Thymus (tissue), 11 donors: ENCODE measurements around the gene DYNC1H1. TPM values are rescaled to one million over a fixed set of nuclear protein-coding genes. Genes with fewer than 3 reads are reported as not detected.

Experiments used
- DNase-seq, 9 donors: peaks; one replicate each; pipeline ENCODE4 v3.0.0-alpha.2; 2013; ENCODE audit warnings: low spot score in 9 of 9, low read depth in 6 of 9, missing footprints in 1 of 9
- H3K27ac ChIP-seq, 2 donors: one replicate each; pipeline ENCODE4 v1.5.1; 2013; ENCODE audit warnings: control low read depth in 1 of 2, low read depth in 1 of 2, low read length in 1 of 2, mild to moderate bottlenecking in 1 of 2, moderate library complexity in 1 of 2
- H3K27me3 ChIP-seq, 2 donors: one replicate each; pipeline ENCODE4 v1.5.1; 2013; ENCODE audit warnings: low read length in 1 of 2; ENCODE audit not compliant: control insufficient read depth in 2 of 2, insufficient read depth in 1 of 2
- H3K36me3 ChIP-seq, 2 donors: one replicate each; pipeline ENCODE4 v1.5.1; 2013; ENCODE audit warnings: low read length in 1 of 2, mild to moderate bottlenecking in 1 of 2, moderate library complexity in 1 of 2; ENCODE audit not compliant: control insufficient read depth in 2 of 2, insufficient read depth in 2 of 2
- H3K4me1 ChIP-seq, 2 donors: one replicate each; pipeline ENCODE4 v1.5.1; 2013; ENCODE audit warnings: low read length in 2 of 2; ENCODE audit not compliant: control insufficient read depth in 2 of 2, insufficient read depth in 2 of 2
- H3K4me3 ChIP-seq, 2 donors: one replicate each; pipeline ENCODE4 v1.5.1; 2013; ENCODE audit warnings: low read length in 2 of 2, control low read depth in 1 of 2, mild to moderate bottlenecking in 1 of 2
- H3K9me3 ChIP-seq, 2 donors: one replicate each; pipeline ENCODE4 v1.5.1; 2013; ENCODE audit warnings: low read length in 1 of 2, mild to moderate bottlenecking in 1 of 2; ENCODE audit not compliant: control insufficient read depth in 2 of 2, insufficient read depth in 1 of 2
- WGBS: extraction: QIAGEN DNeasy Blood & Tissue Kit; methylation state at CpG from one replicate; pipeline ENCODE4 v1.1.7; 2013; 5-methylcytosine and 5-hydroxymethylcytosine counted together
- polyA plus RNA-seq: library from polyadenylated mRNA; stranded (reverse); fragments of 200-250 nt; gene quantifications from one replicate; pipeline ENCODE4 v1.2.3, GENCODE V29; 2013
- total RNA-seq: library from RNA; stranded (reverse); fragments of 120-200 nt; gene quantifications from one replicate; pipeline ENCODE4 v1.2.4, GENCODE V29; 2013
- donor health status: healthy.

Gene DYNC1H1
- total and polyA plus RNA-seq, 2 donors = 111 to 114 TPM

DNA sequence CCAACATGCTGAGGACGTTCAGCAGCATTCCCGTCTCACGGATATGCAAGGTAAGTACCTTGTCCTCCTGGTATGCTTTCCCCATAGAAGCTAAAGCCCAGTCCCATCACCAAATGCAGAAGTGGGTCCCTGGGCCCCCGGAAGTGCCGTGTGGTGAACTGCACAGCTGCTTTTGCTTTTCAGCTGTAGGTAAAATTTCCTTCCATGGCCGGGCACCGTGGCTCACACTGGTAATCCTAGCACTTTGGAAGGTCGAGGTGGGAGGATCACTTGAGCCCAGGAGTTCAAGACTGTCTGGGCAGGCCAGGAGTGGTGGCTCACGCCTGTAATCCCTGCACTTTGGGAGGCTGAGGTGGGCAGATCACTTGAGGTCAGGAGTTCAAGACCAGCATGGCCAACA lies 78.3 kb downstream of the DYNC1H1 start:
- no peak for DNase-seq
- Histone ChIP-seq H3K27ac (no peak overlapping the region), H3K4me1 (no peaks in the 10 kb centered on the region), H3K36me3 (peaks cover 85 to 86% of the 10 kb centered on the region in 2 donors), H3K4me3 (no peak overlapping the region), H3K9me3 (no peaks in the 10 kb centered on the region), H3K27me3 (no peaks in the 10 kb centered on the region)
- WGBS = 98% methylated on average over 9 of the region's 9 CpGs

DNA sequence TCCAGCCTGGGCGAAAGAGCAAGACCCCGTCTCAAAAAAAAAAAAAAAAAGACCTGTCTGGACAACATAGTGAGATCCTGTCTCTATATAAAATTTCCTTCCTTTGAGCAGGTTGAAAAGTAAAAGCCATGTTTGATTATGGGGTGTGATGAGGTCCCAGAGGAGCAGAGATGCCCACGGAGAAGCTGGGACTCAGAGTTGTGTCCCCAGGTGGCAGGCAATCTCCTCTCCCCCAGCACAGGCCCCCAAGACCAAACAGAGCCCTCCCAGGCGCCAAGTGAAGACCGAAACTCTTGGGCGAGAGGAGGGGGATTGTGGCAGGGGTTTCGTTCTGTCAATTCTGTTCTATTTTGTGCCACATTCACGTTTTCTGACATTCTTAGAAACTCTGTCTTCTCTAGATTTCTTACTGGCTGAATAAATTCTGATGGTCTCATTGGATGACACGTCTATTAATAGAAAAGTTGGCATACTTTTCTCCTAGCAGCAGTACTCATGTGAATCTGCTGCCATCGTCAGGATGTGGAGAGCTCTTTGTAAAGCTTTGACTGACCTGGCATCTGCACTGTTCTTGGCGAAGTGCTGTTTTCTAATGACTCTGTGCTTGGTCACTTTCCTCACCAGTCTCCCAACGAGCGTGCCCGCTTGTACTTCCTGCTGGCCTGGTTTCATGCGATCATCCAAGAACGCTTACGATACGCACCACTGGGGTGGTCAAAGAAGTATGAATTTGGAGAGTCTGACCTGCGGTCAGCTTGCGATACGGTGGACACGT lies 79.1 kb downstream of the DYNC1H1 start:
- H3K9me3 ChIP-seq = no peaks in the 10 kb centered on the region
- no peak overlapping the region for H3K27ac ChIP-seq
- DNase-seq = no peak
- 95% methylated on average over 22 of the region's 22 CpGs for WGBS
- no peaks in the 10 kb centered on the region for H3K27me3 ChIP-seq
- no peak overlapping the region for H3K4me3 ChIP-seq
- H3K36me3 ChIP-seq = peaks cover 85 to 86% of the 10 kb centered on the region in 2 donors
- no peaks in the 10 kb centered on the region for H3K4me1 ChIP-seq

DNA sequence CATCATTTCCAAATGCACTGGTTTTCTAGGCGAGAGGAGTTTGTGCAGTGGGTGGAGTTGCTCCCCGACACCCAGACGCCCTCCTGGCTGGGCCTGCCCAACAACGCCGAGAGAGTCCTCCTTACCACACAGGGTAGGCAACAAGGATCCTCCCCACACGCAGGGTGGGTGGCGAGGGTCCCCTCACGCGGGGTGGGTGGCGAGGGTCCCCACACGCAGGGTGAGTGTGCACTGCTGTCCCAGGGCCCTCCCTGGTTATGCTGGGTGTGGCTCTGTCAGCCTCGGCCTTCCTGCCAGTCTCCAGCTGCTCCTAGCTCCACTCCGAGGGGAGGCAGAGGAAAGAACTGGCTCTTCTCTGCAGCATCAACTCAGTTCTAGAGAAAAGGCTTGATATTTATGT lies 80.2 kb downstream of the DYNC1H1 start:
- WGBS = 97% methylated on average over 13 of the region's 13 CpGs
- Histone ChIP-seq H3K4me1 (no peaks in the 10 kb centered on the region), H3K27me3 (no peaks in the 10 kb centered on the region), H3K4me3 (no peak overlapping the region), H3K36me3 (peaks cover 86% of the 10 kb centered on the region in 2 donors), H3K9me3 (no peaks in the 10 kb centered on the region), H3K27ac (no peak overlapping the region)
- DNase-seq = no peak

DNA sequence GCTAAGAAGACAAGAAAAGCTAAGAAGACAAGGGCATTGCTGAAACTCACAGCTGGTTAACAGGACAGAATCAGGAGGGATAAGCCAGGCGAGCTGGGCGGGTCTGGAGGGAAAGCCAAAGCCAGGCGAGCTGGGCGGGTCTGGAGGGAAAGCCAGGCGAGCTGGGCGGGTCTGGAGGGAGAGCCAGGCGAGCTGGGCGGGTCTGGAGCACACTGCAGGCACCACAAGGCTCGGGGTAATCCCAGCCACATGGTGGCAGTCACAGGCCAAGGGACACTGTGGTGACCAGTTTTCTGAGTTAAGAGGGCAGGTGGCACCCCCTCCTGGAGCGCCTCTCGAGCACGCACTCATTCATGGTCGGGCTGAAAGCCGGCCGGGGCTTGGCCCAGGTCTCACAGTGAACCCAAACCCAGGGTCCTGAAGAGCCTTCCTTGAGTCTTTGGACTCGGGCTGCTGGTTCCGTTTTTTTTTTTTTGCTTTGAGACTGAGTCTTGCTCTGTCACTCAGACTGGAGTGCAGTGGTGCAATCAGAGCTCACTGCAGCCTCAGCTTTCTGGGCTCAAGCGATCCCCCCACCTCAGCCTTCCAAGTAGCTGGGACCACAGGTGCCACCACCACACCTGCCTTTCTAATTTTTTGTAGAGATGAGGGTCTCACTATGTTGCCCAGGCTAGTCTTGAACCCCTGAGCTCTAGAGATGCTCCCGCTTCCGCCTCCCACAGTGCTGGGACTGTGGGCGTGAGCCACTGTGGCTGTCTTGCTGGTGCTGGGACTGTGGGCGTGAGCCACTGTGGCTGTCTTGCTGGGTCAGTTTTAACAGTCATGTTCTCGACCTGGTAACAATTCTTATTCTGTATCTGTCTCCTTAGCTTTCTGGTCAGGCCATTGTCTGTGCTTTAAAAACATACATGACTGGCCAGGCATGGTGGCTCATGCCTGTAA lies 82.2 kb downstream of the DYNC1H1 start:
- H3K27me3 ChIP-seq = no peaks in the 10 kb centered on the region
- DNase-seq = peak in 1 of 9 donors; percentile 33
- 95% methylated on average over 23 of the region's 23 CpGs for WGBS
- no peaks in the 10 kb centered on the region for H3K4me1 ChIP-seq
- H3K36me3 ChIP-seq = peaks cover 80 to 85% of the 10 kb centered on the region in 2 donors
- no peak overlapping the region for H3K4me3 ChIP-seq
- H3K27ac ChIP-seq = no peak overlapping the region
- no peaks in the 10 kb centered on the region for H3K9me3 ChIP-seq

DNA sequence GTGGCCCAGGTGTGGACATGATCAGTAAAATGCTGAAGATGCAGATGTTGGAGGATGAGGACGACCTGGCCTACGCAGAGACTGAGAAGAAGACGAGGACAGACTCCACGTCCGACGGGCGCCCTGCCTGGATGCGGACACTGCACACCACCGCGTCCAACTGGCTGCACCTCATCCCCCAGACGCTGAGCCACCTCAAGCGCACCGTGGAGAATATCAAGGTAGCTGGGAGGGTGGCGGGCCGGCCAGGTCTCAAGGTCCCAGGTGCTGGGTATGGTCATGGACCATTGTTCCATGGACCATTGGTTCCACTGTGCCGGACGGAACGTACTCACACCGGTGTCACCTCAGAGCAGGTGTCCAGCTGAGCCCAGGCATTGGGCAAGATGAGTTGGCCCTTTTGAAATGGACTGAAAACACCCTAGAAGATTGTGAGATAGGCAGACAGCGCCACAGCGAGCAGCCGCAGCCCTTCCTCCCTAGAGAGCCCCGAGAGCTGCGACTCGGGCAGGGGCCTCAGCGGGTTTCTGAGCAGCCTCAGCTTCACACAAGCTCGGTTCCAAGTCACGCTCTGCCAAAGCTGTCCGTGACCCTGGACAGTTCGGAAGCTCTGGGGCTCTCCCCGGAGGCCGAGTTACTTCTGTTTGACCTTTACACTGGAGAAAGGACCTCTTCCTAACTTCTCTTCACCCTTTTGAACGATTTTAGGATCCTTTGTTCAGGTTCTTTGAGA lies 83.6 kb downstream of the DYNC1H1 start:
- 97% methylated on average over 33 of the region's 33 CpGs for WGBS
- no peaks in the 10 kb centered on the region for H3K9me3 ChIP-seq
- no peak for DNase-seq
- no peak overlapping the region for H3K27ac ChIP-seq
- no peaks in the 10 kb centered on the region for H3K27me3 ChIP-seq
- H3K36me3 ChIP-seq = peaks cover 70 to 77% of the 10 kb centered on the region in 2 donors
- H3K4me3 ChIP-seq = no peak overlapping the region
- H3K4me1 ChIP-seq = no peaks in the 10 kb centered on the region

DNA sequence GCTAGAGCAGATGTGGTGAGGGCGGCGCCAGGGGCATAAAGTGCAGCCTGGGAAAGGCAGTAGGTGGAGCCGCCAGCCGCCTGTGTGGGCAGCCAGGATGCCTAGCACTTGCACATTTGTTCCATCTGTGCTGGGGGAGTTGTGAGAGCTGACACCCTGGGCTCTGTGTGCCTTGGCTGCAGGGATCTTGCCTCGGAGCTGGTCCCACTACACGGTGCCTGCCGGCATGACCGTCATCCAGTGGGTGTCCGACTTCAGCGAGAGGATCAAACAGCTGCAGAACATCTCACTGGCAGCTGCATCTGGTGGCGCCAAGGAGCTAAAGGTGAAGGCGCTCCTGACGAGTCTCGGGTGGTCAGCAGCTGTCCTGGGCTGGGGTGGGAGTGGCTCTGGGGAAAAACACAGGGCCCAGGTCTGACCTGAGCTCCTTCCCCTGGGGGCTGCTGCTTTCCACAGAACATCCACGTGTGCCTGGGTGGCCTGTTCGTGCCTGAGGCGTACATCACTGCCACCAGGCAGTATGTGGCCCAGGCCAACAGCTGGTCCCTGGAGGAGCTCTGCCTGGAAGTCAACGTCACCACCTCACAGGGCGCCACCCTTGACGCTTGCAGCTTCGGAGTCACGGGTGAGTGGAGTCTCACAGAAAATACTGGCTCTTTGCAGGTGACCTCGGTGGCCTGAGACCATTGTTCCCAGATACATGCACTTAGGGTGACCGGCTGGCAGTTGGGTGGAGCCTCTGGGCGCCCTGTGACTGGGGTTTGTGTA lies 85.1 kb downstream of the DYNC1H1 start:
- Histone ChIP-seq H3K27ac (no peak overlapping the region), H3K4me1 (no peaks in the 10 kb centered on the region), H3K36me3 (peaks cover 56 to 73% of the 10 kb centered on the region in 2 donors), H3K4me3 (no peak overlapping the region), H3K9me3 (no peaks in the 10 kb centered on the region), H3K27me3 (no peaks in the 10 kb centered on the region)
- WGBS = 97% methylated on average over 25 of the region's 25 CpGs
- DNase-seq = no peak

DNA sequence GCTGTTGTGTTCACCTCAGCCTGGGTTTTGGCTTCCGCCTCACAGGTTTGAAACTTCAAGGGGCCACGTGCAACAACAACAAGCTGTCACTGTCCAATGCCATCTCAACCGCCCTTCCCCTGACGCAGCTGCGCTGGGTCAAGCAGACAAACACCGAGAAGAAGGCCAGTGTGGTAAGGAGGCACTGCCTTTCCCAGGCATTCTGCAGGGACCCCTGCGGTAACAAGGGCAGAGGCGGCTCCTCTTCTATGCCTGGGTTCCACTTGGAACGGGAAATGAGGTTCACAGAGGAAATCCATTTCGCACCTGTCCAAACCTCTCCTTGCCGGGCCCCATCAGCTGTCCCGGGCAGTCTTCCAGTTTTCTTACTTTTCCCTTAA lies 85.6 kb downstream of the DYNC1H1 start:
- H3K36me3 ChIP-seq = peaks cover 50 to 67% of the 10 kb centered on the region in 2 donors
- H3K27me3 ChIP-seq = no peaks in the 10 kb centered on the region
- DNase-seq = no peak
- 95% methylated on average over 12 of the region's 12 CpGs for WGBS
- no peak overlapping the region for H3K4me3 ChIP-seq
- no peaks in the 10 kb centered on the region for H3K9me3 ChIP-seq
- no peaks in the 10 kb centered on the region for H3K4me1 ChIP-seq
- H3K27ac ChIP-seq = no peak overlapping the region

DNA sequence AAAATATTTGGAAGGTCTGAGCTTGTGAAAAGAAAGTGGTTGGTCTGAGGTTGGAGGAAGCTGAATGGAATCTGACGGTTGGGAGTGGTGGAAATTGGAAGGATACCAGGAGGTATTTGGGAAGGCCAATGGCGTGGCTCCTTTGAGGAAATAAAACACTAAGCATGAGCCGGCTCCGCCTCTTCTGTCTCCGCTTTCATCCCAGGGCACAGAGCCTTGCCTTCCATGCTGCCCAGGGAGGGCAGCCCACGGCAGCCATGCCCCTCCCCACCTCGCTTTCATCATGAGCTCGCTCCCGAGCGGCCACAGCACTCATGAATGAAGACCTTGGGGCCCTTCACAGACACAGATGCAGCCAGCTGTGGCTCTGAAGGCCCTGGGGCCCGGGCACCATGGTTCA lies 86.3 kb downstream of the DYNC1H1 start:
- Histone ChIP-seq H3K4me1 (no peaks in the 10 kb centered on the region), H3K27ac (no peak overlapping the region), H3K36me3 (peaks cover 50 to 72% of the 10 kb centered on the region in 2 donors), H3K9me3 (no peaks in the 10 kb centered on the region), H3K4me3 (no peak overlapping the region), H3K27me3 (no peaks in the 10 kb centered on the region)
- 95% methylated on average over 11 of the region's 11 CpGs for WGBS
- DNase-seq = no peak
